HT1080 (cell line): Measurements from ENCODE around the gene MYL5. TPM values are rescaled to one million over a fixed set of nuclear protein-coding genes. Genes with fewer than 3 reads are reported as not detected.
"Not testable (repeated sequence)": the region's sequence is repeated elsewhere in the genome, so short reads cannot be mapped to it uniquely, and the experiment has no call there.

Experiments used
- DNase-seq: peaks from one replicate; pipeline ENCODE4 v3.0.0-alpha.2; 2015; ENCODE audit warnings: low read depth
- polyA plus RNA-seq, 2 experiments: library from polyadenylated mRNA; depleted of rRNA; stranded (reverse); fragments of >200 nt; gene quantifications; 2 replicates each; pipeline ENCODE4 v1.2.3, GENCODE V29; 2015
- total RNA-seq: library from RNA; depleted of rRNA; stranded (reverse); fragments of >200 nt; shearing (Covaris generic); gene quantifications from 2 replicates; pipeline ENCODE4 v1.2.3, GENCODE V29; 2014; rRNA removed

MYL5 gene, protein sequence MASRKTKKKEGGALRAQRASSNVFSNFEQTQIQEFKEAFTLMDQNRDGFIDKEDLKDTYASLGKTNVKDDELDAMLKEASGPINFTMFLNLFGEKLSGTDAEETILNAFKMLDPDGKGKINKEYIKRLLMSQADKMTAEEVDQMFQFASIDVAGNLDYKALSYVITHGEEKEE
- 4.9 and 8.5 TPM in 2 replicates for total RNA-seq
- polyA plus RNA-seq (2015; cell fraction: cytosol; rRNA removed) = 4.2 and 5.9 TPM in 2 replicates
- 24.2 and 32.8 TPM in 2 replicates for polyA plus RNA-seq (2015; cell fraction: nucleus; rRNA removed)

- peak; percentile 92 for DNase-seq
These were observed at the start of gene MYL5, which contains the start of gene ATP5ME for GRCh38 chr4:674172-675035. Gene MYL5 (plus strand): TSS chr4:674542. CDS start chr4:678027, 3,485 bp downstream. Gene ATP5ME (minus strand): TSS chr4:674276. CDS start chr4:674247, 29 bp downstream.

DNA sequence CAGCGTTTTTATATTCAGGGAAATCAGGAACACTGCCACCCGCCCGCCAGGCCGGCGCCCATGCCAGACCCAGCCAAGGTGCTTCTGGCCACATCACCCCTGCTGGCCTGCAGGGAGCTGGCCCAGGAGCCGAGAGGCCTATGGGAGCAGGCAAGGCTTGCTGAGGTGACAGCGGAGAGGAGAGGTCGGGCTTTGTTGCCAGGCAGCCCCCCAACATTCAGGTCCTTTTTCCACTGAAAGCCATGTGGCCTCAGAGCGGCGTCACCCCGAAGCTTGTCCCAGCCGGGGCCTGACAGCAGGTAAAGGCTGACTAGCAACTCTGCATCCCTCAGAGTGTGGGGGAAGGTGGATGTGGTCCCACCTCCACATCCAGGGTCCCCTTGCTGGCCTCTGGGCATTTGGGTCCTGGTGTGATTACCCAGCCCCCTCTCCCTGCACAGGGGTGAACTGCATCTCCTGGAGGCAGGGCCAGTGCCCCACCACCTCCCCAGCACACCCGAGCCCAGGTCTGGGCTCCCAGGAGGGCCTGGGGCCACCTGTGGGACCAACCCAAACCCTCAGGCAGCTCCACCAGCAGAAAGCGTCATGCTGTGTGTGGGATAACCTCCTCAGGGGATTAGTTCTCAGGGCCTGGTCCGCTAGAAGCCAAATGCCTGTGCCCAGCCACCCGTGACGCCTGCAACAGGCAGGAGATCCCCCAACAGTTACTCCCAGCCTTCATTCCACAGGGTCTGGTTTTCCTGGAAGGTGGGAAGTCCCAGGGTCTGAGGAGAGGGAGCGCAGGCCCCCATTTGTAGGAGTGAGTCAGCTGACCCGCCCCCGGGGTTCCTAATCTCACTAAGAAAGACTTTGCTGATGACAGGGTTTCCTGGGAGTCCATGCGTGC, 49.4 kb upstream of the MYL5 start, which contains the start of gene PDE6B:
Gene PDE6B, plus strand, starts transcription at position 869 of the 886 bp plus-strand sequence. CDS start 54 bp downstream, outside the sequence.
- no peak for DNase-seq

DNA sequence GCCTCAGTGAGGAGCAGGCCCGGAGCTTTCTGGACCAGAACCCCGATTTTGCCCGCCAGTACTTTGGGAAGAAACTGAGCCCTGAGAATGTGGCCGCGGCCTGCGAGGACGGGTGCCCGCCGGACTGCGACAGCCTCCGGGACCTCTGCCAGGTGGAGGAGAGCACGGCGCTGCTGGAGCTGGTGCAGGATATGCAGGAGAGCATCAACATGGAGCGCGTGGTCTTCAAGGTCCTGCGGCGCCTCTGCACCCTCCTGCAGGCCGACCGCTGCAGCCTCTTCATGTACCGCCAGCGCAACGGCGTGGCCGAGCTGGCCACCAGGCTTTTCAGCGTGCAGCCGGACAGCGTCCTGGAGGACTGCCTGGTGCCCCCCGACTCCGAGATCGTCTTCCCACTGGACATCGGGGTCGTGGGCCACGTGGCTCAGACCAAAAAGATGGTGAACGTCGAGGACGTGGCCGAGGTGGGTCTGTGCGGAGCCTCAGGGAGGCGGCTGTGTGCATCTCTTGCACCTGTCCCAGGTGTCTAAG, 48.6 kb upstream of the MYL5 start:
- no peak for DNase-seq

DNA sequence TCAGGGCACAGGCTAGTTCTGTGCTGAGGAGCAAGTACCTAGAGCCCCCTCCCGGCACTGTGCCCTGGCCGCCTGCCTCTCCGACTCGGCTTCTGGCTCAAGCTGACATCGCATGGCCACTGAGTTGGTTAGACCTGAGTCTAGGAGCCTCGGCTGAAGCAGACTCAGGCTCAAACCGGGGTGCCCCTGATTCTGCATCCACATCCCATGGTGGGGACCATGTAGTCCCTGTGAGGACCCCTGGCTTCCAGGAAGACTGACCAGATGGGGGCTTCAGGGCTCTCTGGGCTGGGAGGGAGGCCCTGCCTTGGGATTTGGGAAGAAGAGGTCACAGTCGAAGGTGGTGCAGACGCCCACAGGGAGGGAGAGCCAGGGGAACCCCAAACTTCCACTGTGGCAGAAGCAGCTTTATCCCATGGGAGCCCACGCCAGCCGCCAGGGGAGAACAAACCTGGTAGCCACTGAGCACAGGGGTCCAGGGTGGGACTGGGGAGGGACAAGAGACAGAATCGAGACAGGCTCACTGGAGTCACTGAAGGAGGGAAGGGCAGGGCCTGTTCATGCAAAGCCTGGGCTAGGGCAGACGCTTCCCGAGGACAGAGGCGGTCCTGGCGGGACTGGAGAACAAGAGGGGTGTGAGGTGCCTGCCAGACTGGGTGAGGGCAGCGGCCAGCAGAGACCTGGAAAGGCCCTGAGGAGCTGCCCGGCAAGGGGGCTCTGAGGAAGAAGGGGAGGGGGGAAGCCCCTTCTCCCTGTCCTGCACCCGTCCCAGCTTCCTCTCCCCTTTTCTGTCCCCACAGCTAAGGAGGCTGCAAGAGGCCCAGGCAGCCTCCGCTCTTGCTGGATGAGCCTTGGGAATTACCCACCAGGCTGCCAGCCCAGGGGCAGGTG, 47.9 kb upstream of the MYL5 start:
- no peak for DNase-seq

DNA sequence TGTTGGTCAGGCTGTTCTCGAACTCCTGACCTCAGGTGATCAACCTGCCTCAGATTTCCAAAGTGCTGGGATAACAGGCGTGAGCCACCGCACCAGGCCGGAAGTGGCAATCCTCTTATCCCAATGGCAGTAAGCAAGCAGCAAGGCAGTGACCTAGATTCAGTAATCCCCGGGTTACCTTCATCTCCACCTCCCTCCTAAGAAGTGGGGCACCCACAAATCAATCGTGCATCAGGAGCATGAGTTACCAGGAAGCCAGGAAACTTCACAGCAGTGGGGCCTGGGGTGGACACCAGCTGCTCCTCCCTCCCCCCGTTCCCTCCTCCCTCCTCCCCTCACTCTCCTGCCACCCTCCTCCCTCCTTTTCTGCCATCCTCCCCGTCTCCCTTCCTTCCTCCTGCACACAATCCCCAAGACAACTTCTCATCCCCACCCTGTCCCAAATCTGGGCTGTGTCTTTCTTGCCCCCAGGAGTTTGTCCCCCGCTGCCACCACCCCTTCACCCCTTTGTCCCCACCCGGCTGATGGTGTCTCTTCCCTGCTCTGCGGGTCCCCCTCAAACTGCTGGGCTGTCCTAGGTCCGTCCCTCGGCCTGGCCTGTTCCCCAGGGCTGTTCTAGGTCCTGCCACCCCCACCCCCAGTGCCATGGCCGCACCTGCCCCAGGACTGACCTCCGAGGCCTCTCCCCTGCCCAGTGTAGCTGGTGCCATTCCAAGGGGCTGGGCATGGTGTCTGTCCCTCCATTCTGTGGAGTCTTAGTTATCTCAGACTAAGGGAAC, 46.8 kb upstream of the MYL5 start:
- DNase-seq = no peak

- DNase-seq = no peak
These were observed 46.0 kb upstream of the MYL5 start for GRCh38 chr4:628311-628741.

DNA sequence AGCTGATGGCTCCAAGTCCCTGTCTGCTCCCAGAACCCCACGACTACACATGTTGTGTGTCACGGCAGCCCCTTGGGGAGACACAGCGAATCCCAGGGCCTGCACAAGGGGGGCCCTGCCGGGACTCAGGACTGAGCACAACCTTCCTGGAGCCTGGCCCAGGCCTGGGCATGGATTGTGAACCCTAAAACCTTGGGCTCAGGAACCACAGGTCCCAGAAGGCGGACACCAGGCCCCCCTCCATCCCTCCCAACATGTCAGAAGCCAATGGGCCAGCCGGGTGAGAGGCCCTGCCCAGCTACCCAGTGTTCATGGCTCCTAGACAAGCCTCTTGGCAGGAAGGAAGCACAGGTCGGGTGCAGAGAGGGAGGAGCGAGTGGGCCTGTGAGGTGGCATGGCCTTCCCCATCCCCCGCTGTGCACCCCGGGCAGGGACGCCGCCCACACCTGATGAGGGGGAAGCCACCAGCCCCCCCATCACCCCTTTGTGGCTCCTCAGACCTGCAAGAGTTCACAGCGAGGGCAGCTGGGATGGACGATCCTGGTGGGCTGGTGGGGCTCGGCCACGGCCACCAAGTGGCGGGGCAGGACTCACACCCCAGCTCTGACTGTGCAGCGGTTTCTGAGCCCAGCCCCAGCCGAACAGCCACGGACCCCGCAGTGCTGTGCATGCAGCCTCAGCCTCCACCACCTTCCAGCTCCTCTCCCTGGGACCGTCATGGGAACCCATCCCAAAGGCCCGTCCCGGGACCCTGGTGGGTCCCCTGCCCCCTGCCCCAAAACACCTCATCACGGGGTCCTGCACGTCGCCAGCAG, 45.3 kb upstream of the MYL5 start:
- no peak for DNase-seq

GRCh38 chr4:629636-629914, 44.8 kb upstream of the MYL5 start:
- DNase-seq = no peak

DNA sequence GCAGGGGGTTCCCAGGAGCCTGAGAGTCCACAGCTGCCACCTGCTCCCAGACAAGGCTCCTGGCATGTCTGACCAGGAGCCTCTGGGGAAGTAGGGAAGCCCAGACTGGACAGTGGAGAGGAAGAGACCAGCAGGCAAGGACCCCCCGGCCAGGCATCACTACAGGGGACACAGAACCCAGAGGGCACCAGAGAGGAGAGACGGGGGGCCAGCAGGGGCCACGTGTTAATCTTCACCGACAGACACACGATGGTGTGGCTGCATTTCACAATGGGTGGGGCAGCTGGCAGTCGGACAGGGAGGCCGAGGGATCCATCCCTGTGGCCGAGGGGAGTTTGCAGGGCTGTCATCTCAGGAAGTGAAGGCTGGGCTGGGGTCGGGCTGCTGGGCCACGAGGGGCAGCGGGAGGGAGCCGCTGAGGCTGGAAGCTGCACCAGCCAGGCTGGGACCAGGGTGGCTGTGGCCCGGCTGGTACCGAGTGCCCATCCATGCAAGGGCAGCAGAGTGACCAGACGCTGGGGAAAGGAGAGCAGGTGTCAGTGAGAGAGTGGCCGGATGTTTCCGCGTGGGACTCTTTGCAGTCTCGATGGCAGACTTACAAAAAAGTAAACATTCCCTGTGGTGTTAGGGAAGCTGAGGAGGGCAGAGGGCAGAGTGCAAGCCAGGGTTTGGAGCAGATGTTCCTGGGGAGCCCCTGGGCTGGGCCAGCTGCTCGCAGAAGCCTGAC, 44.3 kb upstream of the MYL5 start:
- no peak for DNase-seq

GRCh38 chr4:630656-631055, 43.7 kb upstream of the MYL5 start:
- DNase-seq = no peak

- no peak for DNase-seq
These were observed 42.0 kb upstream of the MYL5 start for GRCh38 chr4:632196-632790.

- no peak for DNase-seq
These were observed 41.4 kb upstream of the MYL5 start for GRCh38 chr4:632926-633325.

DNA sequence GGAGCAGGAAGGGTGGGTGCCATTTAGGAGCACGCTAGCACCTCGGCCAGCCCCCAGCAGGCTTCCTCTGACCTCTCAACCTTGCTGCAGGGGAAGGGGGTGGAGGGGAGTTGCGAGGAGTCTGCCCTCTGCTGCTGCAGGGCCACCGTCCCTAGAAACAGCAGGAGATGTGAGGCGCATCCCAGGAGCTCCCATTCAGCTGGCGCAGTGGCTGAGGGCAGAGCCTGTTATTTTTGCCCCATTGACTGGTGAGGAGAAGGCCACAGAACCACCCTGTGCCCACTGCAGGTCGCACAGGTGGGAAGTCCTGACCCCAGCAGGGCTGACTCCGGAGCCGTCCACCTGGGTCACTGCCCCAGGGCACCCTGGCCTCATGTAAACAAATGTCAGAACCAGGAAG, 40.9 kb upstream of the MYL5 start:
- no peak for DNase-seq

GRCh38 chr4:633976-634598, 40.3 kb upstream of the MYL5 start:
- DNase-seq = no peak

DNA sequence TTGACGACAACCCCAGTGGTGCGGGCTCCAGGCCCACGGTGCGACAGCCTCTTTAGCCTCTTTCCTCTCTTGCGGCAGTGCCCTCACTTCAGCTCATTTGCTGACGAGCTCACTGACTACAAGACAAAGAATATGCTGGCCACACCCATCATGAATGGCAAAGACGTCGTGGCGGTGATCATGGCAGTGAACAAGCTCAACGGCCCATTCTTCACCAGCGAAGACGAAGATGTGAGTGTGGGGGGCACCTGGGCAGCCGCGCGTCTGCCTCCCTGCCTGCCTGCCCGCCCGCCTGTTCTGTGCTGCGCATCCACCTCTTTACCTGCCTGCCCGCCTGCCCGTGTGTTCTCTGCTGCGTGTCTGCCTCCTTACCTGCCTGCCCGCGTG, 39.8 kb upstream of the MYL5 start:
- no peak for DNase-seq

GRCh38 chr4:635066-635835, 39.1 kb upstream of the MYL5 start:
- not testable (repeated sequence) for DNase-seq
